Measurements from ENCODE around the gene NPC1. TPM values are rescaled to one million over a fixed set of nuclear protein-coding genes. Genes with fewer than 3 reads are reported as not detected.
"Not testable (repeated sequence)": the region's sequence is repeated elsewhere in the genome, so short reads cannot be mapped to it uniquely, and the experiment has no call there.

NPC1 gene
- total and polyA plus RNA-seq, 4 experiments from 2014 or later: 14.0 to 64.5 (median 42.4) TPM

DNA sequence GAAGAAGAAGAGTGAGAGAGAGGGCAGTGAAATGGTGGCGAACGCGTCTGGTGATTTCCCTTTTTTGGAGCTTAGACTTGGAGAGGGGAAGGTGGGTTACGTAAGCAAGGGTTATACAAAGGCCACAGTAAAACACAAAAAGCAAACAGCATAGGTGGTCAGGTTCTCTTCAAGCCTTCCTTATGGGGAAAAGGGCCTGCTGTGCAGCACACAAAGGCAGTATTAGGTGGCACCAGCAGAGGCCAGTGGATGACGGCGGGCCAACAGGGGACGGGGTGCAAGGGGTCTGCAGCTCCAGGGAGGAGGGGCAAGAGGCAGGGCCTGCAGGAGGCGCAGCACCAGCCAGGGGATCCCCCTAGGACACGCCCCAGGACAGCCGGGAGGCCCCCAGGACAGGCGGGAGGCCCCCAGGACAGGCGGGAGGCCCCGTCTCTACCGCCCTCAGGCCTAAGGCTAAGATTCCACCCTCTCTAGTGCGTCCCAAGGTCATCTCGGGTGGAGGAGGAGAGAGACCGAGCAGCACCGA, 32.6 kb upstream of the NPC1 start:
- Histone ChIP-seq H3K4me1 (ENCODE audit: insufficient read depth, low read length) (peaks cover 11% of the 10 kb centered on the region), H3K27me3 (ENCODE audit: insufficient read depth, low read length) (peaks cover 31% of the 10 kb centered on the region), H3K36me3 (ENCODE audit: insufficient read depth, low read length) (no peaks in the 10 kb centered on the region), H3K9me3 (ENCODE audit: control insufficient read depth in 1 of 2, low read length in 2 of 2) (no peaks in the 10 kb centered on the region), H3K4me3 (ENCODE audit: low read length in 2 of 2) (peak overlapping the region in 1 of 2 donors; percentile 3), H3K27ac (ENCODE audit: low read depth, low read length) (no peak overlapping the region)
- Mint-ChIP-seq H3K4me3 (peak overlapping the region; percentile 7 to 79 (median 65)), H3K27me3 (peaks cover 33 to 35% of the 10 kb centered on the region in 2 donors), H3K9me3 (peaks cover 0 to 2% (median 0%) of the 10 kb centered on the region in 8 donors), H3K36me3 (no peaks in the 10 kb centered on the region), H3K4me1 (peaks cover 0 to 7% (median 3%) of the 10 kb centered on the region in 4 donors), H3K27ac (peak overlapping the region in 1 of 7 donors; percentile 1)
- POLR2A ChIA-PET (ENCODE audit: partially characterized antibody): no interaction called here
- CTCF ChIA-PET (ENCODE audit: partially characterized antibody): interaction anchor here (0.5 to 1.3 kb wide), 4 partner anchors 10 to 274 kb away, joined by 3 to 5 read pairs (median 4); no protein-coding TSS in a partner anchor
- intact Hi-C loops (cut with micrococcal nuclease): no loop called here
- no peak for DNase-seq

DNA sequence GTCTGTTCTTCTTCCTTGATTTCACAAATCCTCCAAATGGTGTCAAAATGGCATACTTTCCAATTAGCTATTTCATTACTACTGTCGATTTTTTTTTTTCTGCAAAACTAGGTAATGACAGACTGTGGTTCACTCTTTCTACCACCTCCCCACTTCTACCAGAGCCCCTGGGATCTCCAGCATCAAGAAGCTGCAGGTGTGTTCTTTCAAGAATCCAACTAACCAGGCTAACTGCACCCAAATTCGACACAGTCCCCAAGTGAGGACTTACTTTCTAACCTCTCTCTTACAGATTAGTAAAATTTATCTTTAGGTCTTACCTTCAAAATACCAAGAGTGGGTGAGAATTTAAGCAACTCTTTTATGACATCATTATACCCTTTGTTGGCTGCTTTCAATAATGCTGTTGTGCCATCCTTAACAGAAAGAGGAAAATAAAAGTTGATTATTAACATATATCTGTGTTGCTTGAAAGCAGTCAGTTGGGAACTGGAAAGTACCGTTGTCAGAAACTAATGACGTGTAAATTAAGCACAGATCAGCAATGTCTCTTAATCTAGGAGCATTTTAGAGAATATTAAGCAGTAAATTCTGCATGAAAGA, 31.2 kb upstream of the NPC1 start:
- ChIA-PET CTCF (ENCODE audit: partially characterized antibody) (interaction anchor here (0.6 to 1.3 kb wide), 2 partner anchors 11 to 90 kb away, joined by 3 to 5 read pairs; no protein-coding TSS in a partner anchor), POLR2A (ENCODE audit: partially characterized antibody) (no interaction called here)
- Histone ChIP-seq H3K27ac (ENCODE audit: low read depth, low read length) (no peak overlapping the region), H3K36me3 (ENCODE audit: insufficient read depth, low read length) (no peaks in the 10 kb centered on the region), H3K4me3 (ENCODE audit: low read length in 2 of 2) (no peak overlapping the region), H3K4me1 (ENCODE audit: insufficient read depth, low read length) (peaks cover 11% of the 10 kb centered on the region), H3K27me3 (ENCODE audit: insufficient read depth, low read length) (peaks cover 31% of the 10 kb centered on the region), H3K9me3 (ENCODE audit: control insufficient read depth in 1 of 2, low read length in 2 of 2) (no peaks in the 10 kb centered on the region)
- no peak for DNase-seq
- Mint-ChIP-seq H3K27me3 (peaks cover 33 to 35% of the 10 kb centered on the region in 2 donors), H3K4me1 (peaks cover 0 to 7% (median 3%) of the 10 kb centered on the region in 4 donors), H3K27ac (no peak overlapping the region), H3K4me3 (peak overlapping the region in 1 of 8 donors; percentile 59), H3K9me3 (peaks cover 0 to 2% (median 0%) of the 10 kb centered on the region in 8 donors), H3K36me3 (no peaks in the 10 kb centered on the region)
- intact Hi-C loops (cut with micrococcal nuclease): no loop called here

DNA sequence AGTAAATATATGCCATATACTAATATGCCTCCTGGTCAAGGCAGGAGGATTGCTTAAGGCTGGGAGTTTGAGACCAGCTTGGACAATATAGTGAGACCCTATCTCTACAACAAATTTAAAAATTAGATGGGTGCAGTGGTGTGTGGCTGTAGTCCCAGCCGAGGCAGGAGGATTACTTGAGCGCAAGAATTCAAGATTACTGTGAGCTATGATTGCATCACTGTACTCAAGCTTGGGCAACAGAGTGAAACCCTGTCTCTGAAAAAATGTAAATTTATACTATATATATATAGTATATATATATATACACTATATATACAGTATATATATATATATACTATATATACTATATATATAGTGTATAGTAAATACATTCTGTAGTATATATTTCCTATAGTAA, 30.0 kb upstream of the NPC1 start:
- Histone ChIP-seq H3K27ac (ENCODE audit: low read depth, low read length) (no peak overlapping the region), H3K9me3 (ENCODE audit: control insufficient read depth in 1 of 2, low read length in 2 of 2) (no peaks in the 10 kb centered on the region), H3K4me1 (ENCODE audit: insufficient read depth, low read length) (peaks cover 11% of the 10 kb centered on the region), H3K27me3 (ENCODE audit: insufficient read depth, low read length) (peaks cover 24% of the 10 kb centered on the region), H3K36me3 (ENCODE audit: insufficient read depth, low read length) (no peaks in the 10 kb centered on the region), H3K4me3 (ENCODE audit: low read length in 2 of 2) (no peak overlapping the region)
- H3K4me1 Mint-ChIP-seq: peaks cover 0 to 5% (median 2%) of the 10 kb centered on the region in 4 donors
- CTCF ChIA-PET (ENCODE audit: partially characterized antibody): no interaction called here
- H3K36me3 Mint-ChIP-seq: no peaks in the 10 kb centered on the region
- intact Hi-C loops (cut with micrococcal nuclease): no loop called here
- peaks cover 0 to 2% (median 0%) of the 10 kb centered on the region in 8 donors for H3K9me3 Mint-ChIP-seq
- H3K27ac Mint-ChIP-seq: no peak overlapping the region
- no peak for DNase-seq
- POLR2A ChIA-PET (ENCODE audit: partially characterized antibody): no interaction called here
- H3K27me3 Mint-ChIP-seq: peaks cover 26 to 28% of the 10 kb centered on the region in 2 donors
- no peak overlapping the region for H3K4me3 Mint-ChIP-seq

DNA sequence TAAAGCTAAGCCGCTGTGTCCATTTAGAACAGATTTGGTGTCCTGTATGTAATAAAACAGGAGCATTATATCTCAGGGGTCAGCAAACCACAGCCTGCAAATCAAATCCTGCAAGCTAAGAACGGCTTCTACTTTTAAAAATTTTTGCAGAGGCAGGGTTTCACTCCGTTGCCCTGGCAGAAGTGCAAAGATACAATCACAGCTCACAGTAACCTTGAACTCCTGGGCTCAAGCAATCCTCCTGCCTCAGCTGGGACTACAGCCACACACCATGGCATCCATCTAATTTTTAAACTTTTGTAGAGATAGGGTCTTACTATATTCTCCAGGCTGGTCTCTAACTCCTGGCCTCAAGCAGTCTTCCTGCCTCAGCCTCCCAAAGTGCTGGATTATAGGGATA, 28.6 kb upstream of the NPC1 start:
- H3K27me3 Mint-ChIP-seq: peaks cover 13 to 15% of the 10 kb centered on the region in 2 donors
- H3K36me3 ChIP-seq (ENCODE audit: insufficient read depth, low read length): no peaks in the 10 kb centered on the region
- intact Hi-C loops (cut with micrococcal nuclease): no loop called here
- H3K27ac Mint-ChIP-seq: no peak overlapping the region
- POLR2A ChIA-PET (ENCODE audit: partially characterized antibody): no interaction called here
- H3K4me1 Mint-ChIP-seq: peaks cover 0 to 4% (median 2%) of the 10 kb centered on the region in 4 donors
- H3K4me1 ChIP-seq (ENCODE audit: insufficient read depth, low read length): peaks cover 9% of the 10 kb centered on the region
- H3K9me3 ChIP-seq (ENCODE audit: control insufficient read depth in 1 of 2, low read length in 2 of 2): no peaks in the 10 kb centered on the region
- peaks cover 11% of the 10 kb centered on the region for H3K27me3 ChIP-seq (ENCODE audit: insufficient read depth, low read length)
- no peaks in the 10 kb centered on the region for H3K36me3 Mint-ChIP-seq
- no peak overlapping the region for H3K27ac ChIP-seq (ENCODE audit: low read depth, low read length)
- no peak for DNase-seq
- H3K4me3 ChIP-seq (ENCODE audit: low read length in 2 of 2): no peak overlapping the region
- H3K4me3 Mint-ChIP-seq: no peak overlapping the region
- peaks cover 0 to 2% (median 0%) of the 10 kb centered on the region in 8 donors for H3K9me3 Mint-ChIP-seq
- CTCF ChIA-PET (ENCODE audit: partially characterized antibody): interaction anchor here (0.6 to 2.8 kb wide), 2 partner anchors 88 to 1975 kb away, joined by 3 to 12 read pairs; no protein-coding TSS in a partner anchor

DNA sequence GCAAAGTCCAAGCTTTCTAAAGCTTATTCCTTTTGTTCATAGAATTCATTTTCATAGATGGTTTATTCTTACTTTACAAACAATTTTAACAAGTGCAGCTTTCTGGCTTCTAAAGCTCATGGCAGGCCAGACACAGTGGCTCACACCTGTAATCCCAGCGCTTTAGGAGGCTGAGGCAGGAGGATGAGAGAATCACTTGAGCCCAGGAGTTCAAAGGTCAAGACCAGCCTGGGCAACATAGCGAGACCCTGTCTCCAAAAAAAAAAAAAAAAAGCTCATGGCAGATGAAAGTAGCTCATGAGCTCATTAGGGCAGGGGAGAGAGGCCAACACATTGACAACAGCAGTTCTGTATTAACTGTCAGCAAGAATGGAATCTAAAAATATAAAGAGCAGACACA, 28.1 kb upstream of the NPC1 start:
- Mint-ChIP-seq H3K4me1 (peaks cover 0 to 1% (median 0%) of the 10 kb centered on the region in 4 donors), H3K27me3 (peaks cover 9 to 12% of the 10 kb centered on the region in 2 donors), H3K4me3 (no peak overlapping the region), H3K27ac (no peak overlapping the region), H3K36me3 (no peaks in the 10 kb centered on the region), H3K9me3 (no peaks in the 10 kb centered on the region)
- ChIA-PET POLR2A (ENCODE audit: partially characterized antibody) (no interaction called here), CTCF (ENCODE audit: partially characterized antibody) (interaction anchor here (0.7 to 2.8 kb wide), 4 partner anchors 8 to 118 kb away, joined by 3 to 12 read pairs (median 6); no protein-coding TSS in a partner anchor)
- Histone ChIP-seq H3K4me3 (ENCODE audit: low read length in 2 of 2) (no peak overlapping the region), H3K27me3 (ENCODE audit: insufficient read depth, low read length) (peaks cover 7% of the 10 kb centered on the region), H3K36me3 (ENCODE audit: insufficient read depth, low read length) (no peaks in the 10 kb centered on the region), H3K9me3 (ENCODE audit: control insufficient read depth in 1 of 2, low read length in 2 of 2) (no peaks in the 10 kb centered on the region), H3K4me1 (ENCODE audit: insufficient read depth, low read length) (peaks cover 4% of the 10 kb centered on the region), H3K27ac (ENCODE audit: low read depth, low read length) (no peak overlapping the region)
- intact Hi-C loops (cut with micrococcal nuclease): no loop called here
- DNase-seq: no peak

DNA sequence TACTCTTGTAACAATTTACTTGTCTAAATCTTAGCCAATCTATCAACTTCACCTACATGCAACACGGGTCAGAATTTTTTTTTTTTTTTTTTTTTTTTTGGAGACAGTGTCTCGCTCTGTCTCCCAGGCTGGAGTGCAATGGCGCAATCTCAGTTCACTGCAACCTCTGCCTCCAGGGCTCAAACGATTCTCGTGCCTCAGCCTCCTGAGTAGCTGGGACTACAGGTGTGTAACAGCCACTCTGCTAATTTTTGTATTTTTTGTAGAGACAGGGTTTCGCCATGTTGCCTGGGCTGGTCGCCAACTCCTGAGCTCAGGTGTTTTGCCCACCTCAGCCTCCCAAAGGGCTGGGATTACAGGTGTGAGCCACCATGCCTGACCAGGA, 26.8 kb upstream of the NPC1 start:
- H3K36me3 Mint-ChIP-seq; H3K9me3 Mint-ChIP-seq; H3K27ac Mint-ChIP-seq; DNase-seq; H3K4me3 Mint-ChIP-seq; H3K4me1 ChIP-seq (ENCODE audit: insufficient read depth, low read length); H3K9me3 ChIP-seq (ENCODE audit: control insufficient read depth in 1 of 2, low read length in 2 of 2); H3K27me3 ChIP-seq (ENCODE audit: insufficient read depth, low read length); H3K27ac ChIP-seq (ENCODE audit: low read depth, low read length); POLR2A ChIA-PET (ENCODE audit: partially characterized antibody); H3K4me1 Mint-ChIP-seq; H3K36me3 ChIP-seq (ENCODE audit: insufficient read depth, low read length); intact Hi-C loops (cut with micrococcal nuclease); H3K4me3 ChIP-seq (ENCODE audit: low read length in 2 of 2): not testable (repeated sequence)
- H3K27me3 Mint-ChIP-seq: peaks cover 8 to 11% of the 10 kb centered on the region in 2 donors
- CTCF ChIA-PET (ENCODE audit: partially characterized antibody): interaction anchor here (1.1 to 2.8 kb wide), 4 partner anchors 9 to 115 kb away, joined by 4 to 12 read pairs (median 6); no protein-coding TSS in a partner anchor

DNA sequence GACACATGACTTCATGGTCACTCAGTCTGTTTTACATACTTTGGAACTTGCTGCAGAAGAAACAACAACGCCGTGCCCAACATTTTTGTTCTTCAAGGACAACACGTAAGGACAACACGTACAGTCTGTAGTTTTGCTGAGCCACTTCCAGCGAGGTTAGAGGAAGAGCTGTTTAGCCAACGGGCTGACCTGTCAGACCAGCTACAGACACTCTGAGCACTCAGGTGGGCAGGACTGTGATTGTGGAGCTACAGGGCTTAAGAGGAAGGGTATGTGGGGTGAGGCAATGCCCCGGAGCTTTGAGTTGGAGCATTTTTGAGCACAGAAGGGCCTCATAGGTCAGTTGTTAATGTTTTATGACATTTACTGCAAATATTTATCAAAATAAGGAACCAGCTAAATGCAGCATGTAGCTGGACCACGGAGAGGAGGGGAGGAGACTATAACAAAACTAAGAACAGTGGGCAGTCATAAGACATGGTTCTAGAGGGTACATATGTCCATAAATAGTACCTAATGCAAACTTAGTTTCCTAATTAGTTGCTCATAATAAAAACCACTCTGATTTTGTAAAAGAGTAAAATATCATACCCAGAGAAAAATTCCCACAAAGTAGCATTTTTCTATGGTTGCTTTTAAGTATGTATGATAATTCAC, 26.3 kb upstream of the NPC1 start:
- POLR2A ChIA-PET (ENCODE audit: partially characterized antibody): no interaction called here
- no peaks in the 10 kb centered on the region for H3K9me3 ChIP-seq (ENCODE audit: control insufficient read depth in 1 of 2, low read length in 2 of 2)
- Mint-ChIP-seq H3K27me3 (peaks cover 5 to 7% of the 10 kb centered on the region in 2 donors), H3K4me3 (no peak overlapping the region), H3K9me3 (no peaks in the 10 kb centered on the region), H3K36me3 (no peaks in the 10 kb centered on the region), H3K4me1 (no peaks in the 10 kb centered on the region), H3K27ac (no peak overlapping the region)
- H3K27me3 ChIP-seq (ENCODE audit: insufficient read depth, low read length): no peaks in the 10 kb centered on the region
- H3K4me3 ChIP-seq (ENCODE audit: low read length in 2 of 2): no peak overlapping the region
- H3K27ac ChIP-seq (ENCODE audit: low read depth, low read length): no peak overlapping the region
- no peaks in the 10 kb centered on the region for H3K36me3 ChIP-seq (ENCODE audit: insufficient read depth, low read length)
- CTCF ChIA-PET (ENCODE audit: partially characterized antibody): interaction anchor here (1.1 to 2.5 kb wide), 3 partner anchors 10 to 114 kb away, joined by 4 to 8 read pairs (median 5); no protein-coding TSS in a partner anchor
- no peak for DNase-seq
- intact Hi-C loops (cut with micrococcal nuclease): no loop called here
- H3K4me1 ChIP-seq (ENCODE audit: insufficient read depth, low read length): no peaks in the 10 kb centered on the region

Data from CD4-positive, alpha-beta memory T cell (primary cell).